Ishikawa (cell line): ENCODE results near the gene NOL4L.

Experiments used
- CEBPB ChIP-seq: IDR thresholded peaks from 2 replicates; pipeline ENCODE4 v1.6.1; 2012
- CREB1 ChIP-seq: IDR thresholded peaks from 2 replicates; pipeline ENCODE4 v1.6.1; 2012; ENCODE audit warnings: low read depth
- EGR1 ChIP-seq: IDR thresholded peaks from 2 replicates; pipeline ENCODE4 v1.6.1; 2012
- EP300 ChIP-seq: IDR thresholded peaks from 2 replicates; pipeline ENCODE4 v1.6.1; 2012; ENCODE audit warnings: borderline replicate concordance
- FOXM1 ChIP-seq: IDR thresholded peaks from 2 replicates; pipeline ENCODE4 v1.6.1; 2012; ENCODE audit warnings: low read depth, borderline replicate concordance
- NFIC ChIP-seq: IDR thresholded peaks from 2 replicates; pipeline ENCODE4 v1.6.1; 2012
- RAD21 ChIP-seq: IDR thresholded peaks from 2 replicates; pipeline ENCODE4 v1.6.1; 2012; ENCODE audit warnings: low read depth
- TAF1 ChIP-seq: IDR thresholded peaks from 2 replicates; pipeline ENCODE4 v1.6.1; 2012; ENCODE audit warnings: low read depth, mild to moderate bottlenecking
- TCF12 ChIP-seq: IDR thresholded peaks from 2 replicates; pipeline ENCODE4 v1.6.1; 2012; ENCODE audit warnings: low read depth
- YY1 ChIP-seq: IDR thresholded peaks from 2 replicates; pipeline ENCODE4 v1.6.1; 2012; ENCODE audit warnings: low read depth
- ZBTB7A ChIP-seq: IDR thresholded peaks from 2 replicates; pipeline ENCODE4 v1.6.1; 2012; ENCODE audit warnings: low read depth
- TF ChIP-seq, protein P1 (sequence below): IDR thresholded peaks from 2 replicates; pipeline ENCODE4 v1.6.1; 2012; ENCODE audit warnings: low read depth, mild to moderate bottlenecking
- TF ChIP-seq, protein P2 (sequence below): IDR thresholded peaks from 2 replicates; pipeline ENCODE4 v1.6.1; 2012

DNA sequence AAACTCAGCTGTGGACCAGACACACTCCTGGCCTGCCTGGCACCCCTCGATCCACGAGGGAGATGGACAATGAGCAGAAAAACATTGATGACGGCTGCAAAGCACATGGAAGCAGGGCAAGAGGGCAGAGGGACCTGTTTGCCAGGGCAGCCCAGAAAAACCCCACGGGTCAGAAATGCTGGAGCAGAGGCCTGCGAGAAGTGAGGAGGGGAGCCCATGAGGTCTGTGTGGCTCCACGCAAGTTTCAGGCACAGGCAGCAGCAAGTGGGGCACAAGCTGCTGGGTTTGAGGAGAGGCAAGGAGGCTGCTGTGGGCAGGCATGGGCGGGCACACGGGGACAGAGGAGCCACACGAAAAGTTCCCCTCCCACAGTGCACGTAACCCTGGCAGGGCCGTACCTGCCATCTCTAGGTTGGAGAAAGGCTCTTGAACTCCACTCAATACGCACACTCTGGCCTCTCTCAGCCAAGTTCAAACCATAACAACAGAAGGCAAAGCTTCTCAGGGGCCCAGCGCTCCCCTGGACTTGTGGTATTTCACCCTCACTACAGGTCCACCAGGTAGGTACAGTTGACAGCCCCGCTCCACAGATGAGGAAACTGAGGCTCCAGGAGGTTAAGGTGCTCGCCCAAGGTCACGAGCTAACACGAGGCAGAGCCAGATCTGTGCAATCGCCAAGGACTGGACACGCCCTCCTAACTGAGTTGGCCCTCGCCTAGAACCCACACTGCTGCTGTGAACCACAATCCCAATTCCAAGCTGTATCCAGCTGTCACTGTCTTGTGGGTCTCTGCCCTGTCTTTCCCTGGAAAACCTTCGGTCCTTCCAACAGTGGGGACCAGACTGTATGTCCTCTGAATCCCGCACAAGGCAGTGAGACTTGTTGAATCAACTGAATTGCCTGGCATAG is 108.2 kb downstream of the NOL4L start:
- TF ChIP-seq RAD21 = no peak
- TF ChIP-seq TAF1 = no peak
- no peak for TF ChIP-seq TCF12
- TF ChIP-seq EP300 = no peak
- TF ChIP-seq FOXM1 = no peak
- no peak for TF ChIP-seq CEBPB
- TF ChIP-seq, protein P1, sequence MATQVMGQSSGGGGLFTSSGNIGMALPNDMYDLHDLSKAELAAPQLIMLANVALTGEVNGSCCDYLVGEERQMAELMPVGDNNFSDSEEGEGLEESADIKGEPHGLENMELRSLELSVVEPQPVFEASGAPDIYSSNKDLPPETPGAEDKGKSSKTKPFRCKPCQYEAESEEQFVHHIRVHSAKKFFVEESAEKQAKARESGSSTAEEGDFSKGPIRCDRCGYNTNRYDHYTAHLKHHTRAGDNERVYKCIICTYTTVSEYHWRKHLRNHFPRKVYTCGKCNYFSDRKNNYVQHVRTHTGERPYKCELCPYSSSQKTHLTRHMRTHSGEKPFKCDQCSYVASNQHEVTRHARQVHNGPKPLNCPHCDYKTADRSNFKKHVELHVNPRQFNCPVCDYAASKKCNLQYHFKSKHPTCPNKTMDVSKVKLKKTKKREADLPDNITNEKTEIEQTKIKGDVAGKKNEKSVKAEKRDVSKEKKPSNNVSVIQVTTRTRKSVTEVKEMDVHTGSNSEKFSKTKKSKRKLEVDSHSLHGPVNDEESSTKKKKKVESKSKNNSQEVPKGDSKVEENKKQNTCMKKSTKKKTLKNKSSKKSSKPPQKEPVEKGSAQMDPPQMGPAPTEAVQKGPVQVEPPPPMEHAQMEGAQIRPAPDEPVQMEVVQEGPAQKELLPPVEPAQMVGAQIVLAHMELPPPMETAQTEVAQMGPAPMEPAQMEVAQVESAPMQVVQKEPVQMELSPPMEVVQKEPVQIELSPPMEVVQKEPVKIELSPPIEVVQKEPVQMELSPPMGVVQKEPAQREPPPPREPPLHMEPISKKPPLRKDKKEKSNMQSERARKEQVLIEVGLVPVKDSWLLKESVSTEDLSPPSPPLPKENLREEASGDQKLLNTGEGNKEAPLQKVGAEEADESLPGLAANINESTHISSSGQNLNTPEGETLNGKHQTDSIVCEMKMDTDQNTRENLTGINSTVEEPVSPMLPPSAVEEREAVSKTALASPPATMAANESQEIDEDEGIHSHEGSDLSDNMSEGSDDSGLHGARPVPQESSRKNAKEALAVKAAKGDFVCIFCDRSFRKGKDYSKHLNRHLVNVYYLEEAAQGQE = no peak
- no peak for TF ChIP-seq CREB1
- no peak for TF ChIP-seq YY1
- no peak for TF ChIP-seq ZBTB7A
- TF ChIP-seq, protein P2, sequence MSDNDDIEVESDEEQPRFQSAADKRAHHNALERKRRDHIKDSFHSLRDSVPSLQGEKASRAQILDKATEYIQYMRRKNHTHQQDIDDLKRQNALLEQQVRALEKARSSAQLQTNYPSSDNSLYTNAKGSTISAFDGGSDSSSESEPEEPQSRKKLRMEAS = no peak
- TF ChIP-seq NFIC = no peak
- no peak for TF ChIP-seq EGR1
